Right ventricle myocardium inferior (tissue), 1 donor: ENCODE data around the gene FAM107B. TPM values are rescaled to one million over a fixed set of nuclear protein-coding genes. Genes with fewer than 3 reads are reported as not detected.
A peak's percentile ranks its signal among the peaks of the same experiment; 100 is the strongest.

Experiments
- ATAC-seq: fragments of 200-7000 bp; cut with Tn5 transposase; one replicate; pipeline ENCODE4 v1.9.1; 2020; ENCODE audit warnings: mild to moderate bottlenecking, moderate library complexity
- DNase-seq: peaks from one replicate; pipeline ENCODE4 v3.0.0; 2021; ENCODE audit errors: missing footprints
- intact Hi-C: fragments of 100-400 bp; cut with DNase I; formaldehyde crosslinking; loops from one replicate; pipeline ENCODE4 v1.11.0; 2022
- total RNA-seq: library from RNA; stranded (reverse); fragmentation: NEBNext Ultra II Directional; extraction: Animal tissue kit (Norgen Biotek cat#: 25700); gene quantifications from one replicate; pipeline ENCODE4 v1.2.1, GENCODE V29; 2021
- donor health status: DM: no; HTN: yes; CAD: no; lungs with severe emphysema.

Gene FAM107B
- total RNA-seq, 1 donor from 2014 or later, result 4.2 TPM

GRCh38 chr10:14578060-14578952, 196.4 kb downstream of the FAM107B start:
- peak; percentile 77 for ATAC-seq
- DNase-seq, result no peak
- intact Hi-C loops, result no loop called here

DNA sequence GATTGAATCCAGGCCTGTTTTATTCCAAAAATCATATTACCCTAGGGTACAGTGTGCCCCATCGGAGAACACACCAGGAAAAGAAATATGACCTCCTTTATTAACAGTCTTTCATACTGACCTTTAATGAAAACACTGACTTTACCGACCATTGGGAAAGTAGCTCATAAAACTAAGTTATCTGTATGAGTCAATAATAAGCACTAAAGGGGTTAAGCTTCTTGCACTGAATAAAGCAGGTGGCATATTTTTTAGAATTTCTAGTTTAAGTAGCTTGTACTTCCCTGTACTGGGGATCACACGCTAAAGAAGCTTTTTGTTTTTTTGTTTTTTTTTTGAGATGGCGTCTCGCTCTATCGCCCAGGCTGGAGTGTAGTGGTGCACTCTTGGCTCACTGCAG, 199.8 kb downstream of the FAM107B start:
- DNase-seq (no peak), ATAC-seq (no peak)
- intact Hi-C loops, result no loop called here

GRCh38 chr10:14574291-14574690, 200.4 kb downstream of the FAM107B start:
- DNase-seq, result no peak

GRCh38 chr10:14573666-14574261, 200.9 kb downstream of the FAM107B start:
- ATAC-seq (no peak), DNase-seq (no peak)
- intact Hi-C loops, result no loop called here

More at GRCh38 chr10:14574291-14574690, 200.4 kb downstream of the FAM107B start:
- intact Hi-C loops, result no loop called here
- ATAC-seq, result no peak

GRCh38 chr10:14572811-14573210, 201.9 kb downstream of the FAM107B start:
- intact Hi-C loops, result no loop called here
- no peak for DNase-seq
- no peak for ATAC-seq

DNA sequence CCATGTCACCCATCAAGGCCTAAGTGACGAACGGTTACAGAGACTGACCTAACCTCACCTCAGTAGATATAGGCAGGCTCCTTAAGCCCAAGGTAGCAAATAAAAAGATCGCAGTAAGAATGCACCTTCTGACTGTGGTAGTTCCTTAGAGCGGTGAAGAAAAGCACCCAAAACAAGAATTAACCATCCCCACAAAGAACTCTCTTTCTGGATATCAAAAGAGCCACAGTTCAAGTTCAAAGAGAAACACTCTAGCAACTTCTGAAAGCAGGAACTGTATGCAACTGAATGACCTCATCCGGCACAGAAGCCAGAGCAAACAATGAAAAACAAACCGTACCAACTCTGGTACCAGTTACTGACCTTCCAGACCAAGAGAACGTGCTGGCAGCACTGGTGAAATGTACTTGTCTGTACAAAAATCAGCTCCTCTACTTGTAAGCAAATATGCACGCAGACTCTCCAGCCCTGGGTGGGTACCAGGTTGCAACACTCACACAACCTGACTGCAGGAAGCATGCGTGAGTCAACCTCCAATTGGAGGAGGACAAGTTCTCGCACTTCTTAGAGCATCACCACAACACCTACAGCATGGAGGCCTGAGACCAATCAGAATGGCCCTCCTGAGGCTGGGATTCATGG, 202.7 kb downstream of the FAM107B start:
- intact Hi-C loops, result no loop called here
- no peak for DNase-seq
- no peak for ATAC-seq

DNA sequence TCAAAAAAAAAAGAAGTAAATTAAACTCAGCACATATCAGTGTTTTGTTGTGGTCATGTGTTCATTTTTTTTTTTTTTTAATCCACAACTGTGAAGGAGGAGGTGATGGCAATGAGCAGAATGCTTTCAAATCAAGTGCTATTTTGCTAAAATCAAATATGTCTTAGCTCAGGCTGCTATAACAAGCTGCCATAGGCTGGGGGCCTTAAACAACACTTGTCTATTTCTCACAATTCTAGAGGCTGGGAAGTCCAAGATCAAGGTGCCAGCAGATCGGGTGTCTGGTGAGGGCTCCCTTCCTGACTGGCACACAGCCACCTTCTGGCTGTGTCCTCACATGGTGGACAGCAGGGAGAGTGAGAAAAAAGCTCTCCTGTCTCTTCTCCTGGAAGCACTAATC, 203.9 kb downstream of the FAM107B start:
- intact Hi-C loops, result no loop called here
- ATAC-seq (no peak), DNase-seq (no peak)

DNA sequence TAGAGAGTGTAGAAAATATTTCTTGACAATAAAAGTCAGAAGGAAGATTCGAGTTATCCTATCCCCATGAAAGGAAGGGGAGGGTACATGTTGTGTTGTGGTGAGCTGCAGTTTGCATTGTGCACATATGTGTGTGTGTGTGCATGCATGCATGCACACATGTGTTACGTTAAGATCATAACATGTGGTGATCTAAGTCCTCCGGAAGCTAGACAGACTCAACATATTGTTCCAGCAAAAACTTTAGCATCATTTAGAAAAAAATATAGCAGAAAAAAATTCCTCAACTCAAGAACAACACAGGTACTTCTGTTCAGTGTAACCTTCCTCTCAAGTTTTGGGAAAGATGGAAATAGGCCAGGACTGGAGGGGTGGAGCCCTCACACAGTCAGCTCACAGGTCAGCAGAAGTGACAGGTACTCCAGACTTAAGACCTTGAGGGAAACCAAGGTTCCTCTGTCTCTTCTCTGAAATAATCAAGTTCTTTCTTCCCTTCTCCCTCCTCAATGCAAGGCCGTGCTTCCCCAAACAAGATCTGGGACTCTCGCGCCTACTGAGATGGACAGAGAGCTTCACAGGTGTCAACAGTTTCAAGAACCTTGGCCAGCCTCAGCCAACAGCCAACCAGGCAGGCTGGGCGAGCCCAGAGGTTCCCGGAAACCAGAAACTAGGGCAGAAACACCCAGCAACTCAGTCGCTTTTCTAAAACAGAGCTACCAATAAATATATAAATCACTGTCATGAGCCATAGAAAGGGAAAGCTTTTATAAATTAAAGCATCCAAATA, 205.2 kb downstream of the FAM107B start:
- DNase-seq (no peak), ATAC-seq (no peak)
- intact Hi-C loops, result no loop called here

GRCh38 chr10:14567421-14567820, 207.3 kb downstream of the FAM107B start:
- no peak for DNase-seq
- intact Hi-C loops, result no loop called here
- peak; percentile 61 for ATAC-seq

GRCh38 chr10:14566498-14566897, 208.2 kb downstream of the FAM107B start:
- DNase-seq, result no peak
- intact Hi-C loops, result no loop called here
- no peak for ATAC-seq

- DNase-seq (no peak), ATAC-seq (peak; percentile 59)
- intact Hi-C loops, result no loop called here
These were observed 209.5 kb downstream of the FAM107B start for GRCh38 chr10:14565199-14565598.

DNA sequence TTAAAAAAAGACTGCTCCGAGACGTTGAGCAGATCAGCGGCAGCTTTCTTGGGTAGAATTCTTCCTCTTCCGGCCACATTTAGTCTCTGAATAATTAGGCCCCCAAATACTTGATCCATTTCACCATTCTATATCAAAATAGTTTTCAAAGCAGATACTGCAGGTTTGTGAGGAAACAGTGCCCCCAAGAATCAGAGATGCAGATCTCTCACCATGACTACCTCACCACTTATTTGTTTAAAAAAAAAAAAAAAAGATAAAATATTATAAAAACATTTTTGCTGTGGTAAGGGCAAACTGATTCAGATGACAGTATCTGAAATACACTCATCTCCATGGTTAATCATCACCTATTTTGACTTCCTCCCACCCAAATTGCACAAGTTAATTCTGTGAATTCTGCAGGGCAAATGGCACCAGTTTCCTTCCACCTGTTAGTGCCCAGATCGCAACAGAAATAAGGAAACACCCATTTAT, 210.4 kb downstream of the FAM107B start:
- ATAC-seq (no peak), DNase-seq (no peak)
- intact Hi-C loops, result no loop called here

DNA sequence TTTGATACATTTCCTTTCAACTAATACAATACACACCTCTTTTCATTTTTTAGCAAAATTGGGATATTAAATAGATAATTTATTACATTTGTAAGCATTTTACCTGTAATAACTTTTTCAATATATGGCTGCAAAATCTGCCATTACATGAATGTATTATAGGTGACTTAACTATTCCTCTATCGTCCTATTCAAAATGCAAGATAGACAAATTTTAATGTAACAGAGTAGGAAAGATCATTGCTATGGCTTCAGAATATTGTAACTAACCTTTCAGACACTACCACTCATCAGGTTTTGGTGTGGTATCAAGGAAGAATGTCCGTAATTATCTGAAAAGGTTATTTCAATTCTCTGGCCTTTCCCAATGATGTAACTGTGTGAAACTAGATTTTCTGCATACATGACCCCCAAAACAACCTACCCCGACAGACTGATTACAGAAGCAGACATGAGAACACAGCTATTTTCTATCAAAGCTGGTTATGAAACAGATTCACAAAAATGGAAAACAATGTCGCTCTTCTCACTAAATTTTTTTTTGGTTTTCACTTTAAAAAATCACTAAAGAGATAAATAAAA, 211.2 kb downstream of the FAM107B start:
- intact Hi-C loops, result no loop called here
- ATAC-seq, result no peak
- DNase-seq, result no peak

DNA sequence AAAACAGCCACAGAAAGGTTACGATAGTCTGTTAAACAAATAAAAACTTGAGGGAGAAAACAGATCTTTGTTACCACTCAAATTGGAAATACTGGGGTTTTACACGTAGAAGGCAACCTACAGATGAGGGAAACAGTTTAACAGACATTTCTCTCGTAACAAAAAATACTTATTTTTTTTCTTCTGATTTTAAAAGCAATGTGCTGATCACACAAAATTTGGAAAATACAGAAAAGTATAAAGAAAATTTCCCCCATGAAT, 211.7 kb downstream of the FAM107B start:
- intact Hi-C loops, result no loop called here
- ATAC-seq, result no peak

GRCh38 chr10:14562218-14563075, 212.2 kb downstream of the FAM107B start:
- intact Hi-C loops, result no loop called here
- no peak for ATAC-seq
- no peak for DNase-seq

More for the DNA sequence above, 211.7 kb downstream of the FAM107B start:
- DNase-seq, result no peak

- DNase-seq (no peak), ATAC-seq (no peak)
- intact Hi-C loops, result no loop called here
These were observed 213.6 kb downstream of the FAM107B start for GRCh38 chr10:14560791-14561765.

DNA sequence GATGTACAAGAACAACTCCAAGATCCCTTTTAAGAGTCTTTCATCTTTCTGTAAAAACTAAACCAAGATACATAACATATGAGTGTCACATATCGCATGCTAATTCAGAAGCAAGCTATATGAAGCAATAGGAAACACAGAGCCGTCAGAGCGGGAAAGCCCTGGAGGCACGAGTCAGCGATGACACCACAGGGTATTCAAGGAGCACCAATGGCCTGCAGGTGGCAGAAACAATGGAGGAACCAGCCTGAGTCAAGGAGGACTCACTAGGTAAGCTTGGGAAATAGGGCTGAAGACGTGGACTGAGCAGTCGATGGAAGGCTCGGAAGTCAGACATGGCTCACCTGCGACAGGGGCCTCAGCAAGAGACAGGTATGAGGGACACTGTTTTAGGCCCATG, 214.4 kb downstream of the FAM107B start:
- intact Hi-C loops, result no loop called here
- ATAC-seq (no peak), DNase-seq (no peak)
